SU-DHL-6 (cell line): ENCODE data around the gene ANGPTL8.
A peak's percentile ranks its signal among the peaks of the same experiment; 100 is the strongest.

Experiments used
- H2AFZ ChIP-seq: fragments of 200-600 bp; sonication (generic); 2 replicates; pipeline ENCODE4 v1.6.1; 2014; ENCODE audit warnings: low read depth, mild to moderate bottlenecking, moderate library complexity, mixed read lengths, antibody characterized with exemption, low read length; ENCODE audit not compliant: severe bottlenecking
- H3F3A ChIP-seq: fragments of 200-600 bp; shearing (Covaris generic); 2 replicates; pipeline ENCODE4 v1.6.0; 2016; ENCODE audit warnings: antibody characterized with exemption, mild to moderate bottlenecking; ENCODE audit not compliant: insufficient read depth
- H3K27ac ChIP-seq: fragments of 200-600 bp; sonication (generic); 2 replicates; pipeline ENCODE4 v1.5.1; 2016; ENCODE audit warnings: low read depth, mild to moderate bottlenecking, low read length, moderate library complexity, mixed read lengths
- H3K27me3 ChIP-seq: fragments of 200-600 bp; sonication (generic), shearing (Covaris generic); 2 replicates; pipeline ENCODE4 v1.6.0; 2014; ENCODE audit warnings: mild to moderate bottlenecking, low read length
- H3K36me3 ChIP-seq: fragments of 200-600 bp; sonication (generic); 2 replicates; pipeline ENCODE4 v1.6.1; 2014; ENCODE audit warnings: mild to moderate bottlenecking, low read length, mixed read lengths
- H3K4me2 ChIP-seq: fragments of 300-600, 200-600 bp; shearing (Covaris generic), sonication (generic); 2 replicates; pipeline ENCODE4 v1.6.0; 2014; ENCODE audit warnings: low read length, low read depth, mild to moderate bottlenecking; ENCODE audit not compliant: poor library complexity, severe bottlenecking
- H3K4me3 ChIP-seq: fragments of 200-600 bp; sonication (generic); 2 replicates; pipeline ENCODE4 v1.5.1; 2014; ENCODE audit warnings: antibody characterized with exemption, low read length, mild to moderate bottlenecking, mixed read lengths; ENCODE audit not compliant: insufficient read depth, poor library complexity, severe bottlenecking
- H3K79me2 ChIP-seq: fragments of 200-600 bp; sonication (generic); 2 replicates; pipeline ENCODE4 v1.6.1; 2014; ENCODE audit warnings: mild to moderate bottlenecking, low read length, moderate library complexity; ENCODE audit not compliant: insufficient read depth
- H3K9ac ChIP-seq: fragments of 200-600 bp; sonication (generic); 2 replicates; pipeline ENCODE4 v1.7.0; 2014; ENCODE audit warnings: mild to moderate bottlenecking, low read length
- H3K9me2 ChIP-seq: fragments of 200-600 bp; sonication (generic); replicated peaks from 2 replicates; pipeline ENCODE4 v1.6.1; 2014; ENCODE audit warnings: low read length; ENCODE audit not compliant: insufficient read depth
- H3K9me3 ChIP-seq: fragments of 200-600 bp; sonication (generic); 2 replicates; pipeline ENCODE4 v1.6.1; 2014; ENCODE audit warnings: low read length, mixed read lengths; ENCODE audit not compliant: insufficient read depth
- H4K20me1 ChIP-seq: fragments of 200-600 bp; sonication (generic); 2 replicates; pipeline ENCODE4 v1.6.1; 2014; ENCODE audit warnings: low read depth, mild to moderate bottlenecking, antibody characterized with exemption, low read length, moderate library complexity, mixed read lengths
- EZH2phosphoT487 ChIP-seq: fragments of 200-600 bp; sonication (generic), shearing (Covaris generic); conservative IDR thresholded peaks from 2 replicates; pipeline ENCODE4 v1.6.1; 2018; ENCODE audit warnings: mild to moderate bottlenecking, antibody characterized with exemption, low read length, moderate library complexity, mixed read lengths
- TF ChIP-seq, protein P1 (sequence below): fragments of 200-600 bp; sonication (generic); IDR thresholded peaks from one replicate; pipeline ENCODE4 v1.5.1; 2017; ENCODE audit warnings: antibody characterized with exemption, mild to moderate bottlenecking, low read length, moderate library complexity; ENCODE audit not compliant: insufficient read depth, poor library complexity, severe bottlenecking

The ANGPTL8 gene

DNA sequence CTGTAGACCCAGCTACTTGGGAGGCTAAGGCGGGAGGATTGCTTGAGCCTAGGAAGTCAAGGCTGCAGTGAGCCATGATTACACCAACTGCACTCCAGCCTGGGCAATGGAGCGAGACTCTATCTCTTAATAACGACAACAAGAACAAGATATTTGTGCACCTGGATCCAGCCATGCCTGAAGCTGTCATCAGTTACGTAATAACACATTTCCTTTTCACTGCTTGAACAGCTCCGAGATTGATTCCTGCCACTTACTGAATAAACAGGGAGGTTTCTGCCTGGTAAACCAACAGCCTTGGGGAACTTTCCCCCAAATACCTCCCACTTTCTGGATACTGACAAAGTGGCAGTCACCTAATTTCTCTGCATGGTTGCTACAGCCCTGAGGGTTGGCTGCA, 47.5 kb upstream of the ANGPTL8 start:
- Histone ChIP-seq H3K27ac (peak overlapping the region; percentile 80), H3K36me3 (no peaks in the 10 kb centered on the region), H4K20me1 (no peaks in the 10 kb centered on the region), H3K4me3 (no peak overlapping the region), H2AFZ (no peak overlapping the region), H3K4me2 (peak overlapping the region; percentile 54), H3K9me2 (no peaks in the 10 kb centered on the region), H3K79me2 (no peaks in the 10 kb centered on the region), H3K9ac (0 out of 2 replicates have a peak overlapping the region, but pooled peaks have one; percentile 17), H3K9me3 (no peaks in the 10 kb centered on the region), H3K27me3 (no peaks in the 10 kb centered on the region), H3F3A (0 out of 2 replicates have a peak, but pooled peaks cover 4% of the 10 kb centered on the region)
- no peak for TF ChIP-seq EZH2phosphoT487
- TF ChIP-seq, protein P1, sequence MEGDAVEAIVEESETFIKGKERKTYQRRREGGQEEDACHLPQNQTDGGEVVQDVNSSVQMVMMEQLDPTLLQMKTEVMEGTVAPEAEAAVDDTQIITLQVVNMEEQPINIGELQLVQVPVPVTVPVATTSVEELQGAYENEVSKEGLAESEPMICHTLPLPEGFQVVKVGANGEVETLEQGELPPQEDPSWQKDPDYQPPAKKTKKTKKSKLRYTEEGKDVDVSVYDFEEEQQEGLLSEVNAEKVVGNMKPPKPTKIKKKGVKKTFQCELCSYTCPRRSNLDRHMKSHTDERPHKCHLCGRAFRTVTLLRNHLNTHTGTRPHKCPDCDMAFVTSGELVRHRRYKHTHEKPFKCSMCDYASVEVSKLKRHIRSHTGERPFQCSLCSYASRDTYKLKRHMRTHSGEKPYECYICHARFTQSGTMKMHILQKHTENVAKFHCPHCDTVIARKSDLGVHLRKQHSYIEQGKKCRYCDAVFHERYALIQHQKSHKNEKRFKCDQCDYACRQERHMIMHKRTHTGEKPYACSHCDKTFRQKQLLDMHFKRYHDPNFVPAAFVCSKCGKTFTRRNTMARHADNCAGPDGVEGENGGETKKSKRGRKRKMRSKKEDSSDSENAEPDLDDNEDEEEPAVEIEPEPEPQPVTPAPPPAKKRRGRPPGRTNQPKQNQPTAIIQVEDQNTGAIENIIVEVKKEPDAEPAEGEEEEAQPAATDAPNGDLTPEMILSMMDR = no peak

GRCh38 chr19:11192957-11193939, 46.2 kb upstream of the ANGPTL8 start:
- Histone ChIP-seq H3K4me3 (no peak overlapping the region), H3K27me3 (no peaks in the 10 kb centered on the region), H3K79me2 (no peaks in the 10 kb centered on the region), H3K9me2 (no peaks in the 10 kb centered on the region), H3K4me2 (no peak overlapping the region), H3F3A (0 out of 2 replicates have a peak, but pooled peaks cover 8% of the 10 kb centered on the region), H3K27ac (peak overlapping the region; percentile 80), H3K9ac (no peak overlapping the region), H4K20me1 (no peaks in the 10 kb centered on the region), H3K9me3 (no peaks in the 10 kb centered on the region), H3K36me3 (no peaks in the 10 kb centered on the region), H2AFZ (no peak overlapping the region)
- TF ChIP-seq, protein P1 = no peak
- no peak for TF ChIP-seq EZH2phosphoT487

DNA sequence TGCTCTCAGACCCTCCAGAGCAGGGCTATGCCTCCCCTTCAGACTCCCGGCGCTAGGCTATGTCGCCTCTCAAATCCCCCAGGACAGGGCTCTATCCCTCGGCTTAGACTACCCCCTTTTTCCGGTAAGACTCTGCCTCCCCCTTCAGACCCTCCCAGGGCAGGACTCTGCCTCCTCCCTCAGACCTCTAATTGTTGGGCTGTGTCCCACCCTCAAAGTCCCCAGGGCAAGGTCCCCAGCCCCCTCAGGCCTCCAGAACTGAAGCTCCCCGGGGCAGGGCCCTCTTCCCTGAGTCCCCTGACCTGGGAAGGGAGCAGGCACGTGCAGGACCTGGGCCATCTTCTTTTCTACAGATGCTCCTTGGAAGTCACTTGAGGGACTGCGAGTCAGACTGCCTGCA, 45.2 kb upstream of the ANGPTL8 start:
- Histone ChIP-seq H3K27me3 (no peaks in the 10 kb centered on the region), H3K9me2 (no peaks in the 10 kb centered on the region), H4K20me1 (no peaks in the 10 kb centered on the region), H3K36me3 (no peaks in the 10 kb centered on the region), H3K27ac (peak overlapping the region; percentile 47), H2AFZ (no peak overlapping the region), H3F3A (0 out of 2 replicates have a peak, but pooled peaks cover 8% of the 10 kb centered on the region), H3K9ac (no peak overlapping the region), H3K9me3 (no peaks in the 10 kb centered on the region), H3K4me2 (peak overlapping the region; percentile 7), H3K79me2 (no peaks in the 10 kb centered on the region), H3K4me3 (no peak overlapping the region)
- TF ChIP-seq EZH2phosphoT487 = no peak
- TF ChIP-seq, protein P1 = no peak
